ENCODE measurements around the gene PTPN1.

- TF ChIP-seq POLR2A (IDR thresholded peaks at IDR 0.05) (no peak), CTCF (IDR thresholded peaks at IDR 0.05 in 8 of 11, conservative IDR thresholded peaks at IDR 0.05 in 3 of 11) (no peak), POLR2AphosphoS5 (IDR thresholded peaks at IDR 0.05) (no peak)
Observed at GRCh38 chr20:50522053-50522674, 12.0 kb downstream of the PTPN1 start.
